ENCODE data around the gene EXOSC9.
A peak's percentile ranks its signal among the peaks of the same experiment; 100 is the strongest.
"Not testable (repeated sequence)": the region's sequence is repeated elsewhere in the genome, so short reads cannot be mapped to it uniquely, and the experiment has no call there.

EXOSC9 gene

DNA sequence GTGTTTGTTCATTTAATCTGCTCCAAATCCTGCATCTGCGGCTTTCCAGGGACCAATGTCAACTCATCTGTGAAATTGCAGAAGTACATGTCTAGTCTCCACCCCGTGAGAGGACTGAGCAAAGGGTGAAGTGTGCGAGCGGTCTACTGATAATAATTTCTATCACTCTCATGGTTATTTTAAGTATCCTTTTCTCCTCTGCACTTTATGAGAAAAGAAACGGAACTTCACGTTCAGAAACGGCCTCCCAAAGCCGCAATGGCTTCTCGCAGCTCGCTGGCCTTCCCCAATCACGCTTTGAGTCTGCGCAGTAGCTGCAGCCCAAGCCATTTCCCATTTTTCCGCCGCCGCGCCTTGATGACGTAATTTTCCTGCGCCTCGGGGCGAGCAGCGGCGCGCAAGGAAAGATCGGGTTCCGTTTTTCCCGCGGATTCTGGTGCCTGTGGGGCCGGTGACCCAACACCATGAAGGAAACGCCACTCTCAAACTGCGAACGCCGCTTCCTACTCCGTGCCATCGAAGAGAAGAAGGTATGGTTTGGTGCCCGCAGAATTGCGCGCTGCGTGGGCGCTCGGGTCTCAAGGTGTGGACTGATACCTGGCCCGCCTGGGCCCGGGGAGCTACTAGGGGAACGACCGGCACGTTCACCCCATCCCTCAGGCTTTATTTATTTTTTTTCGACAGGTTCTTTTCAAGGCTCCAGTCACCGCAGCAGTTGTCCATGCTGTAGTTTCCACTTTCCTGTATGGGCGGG lies at the start of gene EXOSC9:
EXOSC9 (plus strand) TSS at position 363 of the 754 bp plus-strand sequence; CDS start at position 465, 102 bp downstream.
- peak; percentile 89 to 90 for DNase-seq (ENCODE audit: low read depth in 2 of 2)

GRCh38 chr4:121752142-121752541 lies 49.0 kb upstream of the EXOSC9 start:
- DNase-seq (ENCODE audit: low read depth in 2 of 2), result not testable (repeated sequence)

- no peak for DNase-seq (ENCODE audit: low read depth in 2 of 2)
These were observed 42.1 kb upstream of the EXOSC9 start for GRCh38 chr4:121758925-121759568.

DNA sequence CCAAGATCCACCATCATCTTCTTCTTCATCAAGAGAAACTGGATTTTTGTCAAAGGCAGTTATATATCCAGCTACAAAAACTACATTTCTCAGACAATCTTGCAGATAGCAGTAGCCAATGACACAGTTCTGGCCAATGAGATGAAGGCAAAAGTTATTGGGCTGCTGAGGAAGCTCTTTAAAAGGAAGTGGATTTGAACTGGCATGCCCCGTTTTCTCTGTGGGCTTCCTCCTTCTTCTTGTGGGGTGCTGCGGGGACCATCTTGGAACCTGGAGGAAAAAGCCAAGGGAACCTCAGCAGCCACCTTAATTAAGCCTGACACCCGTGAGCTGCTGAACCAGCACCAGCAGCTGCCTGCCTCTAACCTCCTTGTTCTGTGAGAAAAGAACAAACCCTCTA lies 40.9 kb upstream of the EXOSC9 start:
- no peak for DNase-seq (ENCODE audit: low read depth in 2 of 2)

- DNase-seq (ENCODE audit: low read depth in 2 of 2), result no peak
These were observed 36.8 kb upstream of the EXOSC9 start for GRCh38 chr4:121764303-121764701.

- DNase-seq (ENCODE audit: low read depth in 2 of 2), result no peak
These were observed 36.3 kb upstream of the EXOSC9 start, which contains the start of gene SMIM43 for GRCh38 chr4:121764702-121765367. TSS of gene SMIM43 (minus strand) at chr4:121765164. CDS start at chr4:121765105, 59 bp downstream.

- DNase-seq (ENCODE audit: low read depth in 2 of 2), result no peak
These were observed 35.8 kb upstream of the EXOSC9 start for GRCh38 chr4:121765368-121765705.

DNA sequence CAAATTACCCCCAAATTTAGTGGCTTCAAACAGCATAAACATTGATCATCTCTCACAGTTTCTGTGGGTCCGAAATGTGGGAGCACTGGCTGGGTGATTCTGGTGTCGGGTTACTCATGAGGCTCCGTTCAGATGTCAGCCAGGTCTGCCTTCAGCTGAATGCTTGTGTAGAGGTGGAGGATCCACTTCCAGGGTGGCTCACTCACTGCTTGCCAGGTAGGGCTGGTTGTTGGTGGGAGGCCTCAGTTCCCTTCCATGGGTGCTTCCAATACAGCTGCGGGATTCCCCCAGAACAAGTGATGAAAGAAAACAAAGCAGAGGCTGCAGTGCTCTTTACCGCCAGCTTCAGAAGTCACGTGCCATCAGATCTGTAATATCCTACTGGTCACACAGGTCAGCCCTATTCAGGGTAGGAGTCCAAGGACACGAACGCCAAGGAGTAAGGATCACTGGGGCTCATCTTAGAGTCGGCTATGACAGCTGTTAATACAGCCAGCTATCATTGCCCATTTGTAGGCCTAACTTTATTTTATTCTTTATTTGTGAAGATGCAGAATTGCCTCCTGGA lies 35.1 kb upstream of the EXOSC9 start:
- DNase-seq (ENCODE audit: low read depth in 2 of 2), result no peak

- no peak for DNase-seq (ENCODE audit: low read depth in 2 of 2)
These were observed 34.0 kb upstream of the EXOSC9 start for GRCh38 chr4:121767166-121767565.

GRCh38 chr4:121769341-121769740 lies 31.8 kb upstream of the EXOSC9 start:
- no peak for DNase-seq (ENCODE audit: low read depth in 2 of 2)

- no peak for DNase-seq (ENCODE audit: low read depth in 2 of 2)
These were observed 29.3 kb upstream of the EXOSC9 start for GRCh38 chr4:121771869-121772268.

DNA sequence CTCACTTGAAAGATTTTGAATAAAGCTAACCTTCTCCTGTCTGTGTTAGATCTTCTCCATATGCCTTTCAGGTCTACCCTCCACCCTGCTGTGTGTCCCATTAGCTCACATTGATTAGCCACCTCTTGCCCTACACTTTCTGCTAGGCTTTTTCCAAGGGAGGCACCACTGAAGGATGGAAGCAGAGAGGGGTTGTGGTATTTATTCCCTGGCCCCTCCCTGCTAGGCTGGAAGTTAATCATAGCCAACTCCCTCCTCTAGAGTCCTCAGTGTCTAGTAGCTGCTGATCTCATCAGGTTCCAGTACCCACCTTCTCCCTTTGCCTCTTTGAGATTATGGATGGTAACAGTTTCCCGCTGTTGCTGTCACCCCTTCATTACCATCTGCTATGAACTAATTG lies 27.2 kb upstream of the EXOSC9 start:
- no peak for DNase-seq (ENCODE audit: low read depth in 2 of 2)

- no peak for DNase-seq (ENCODE audit: low read depth in 2 of 2)
These were observed 24.3 kb upstream of the EXOSC9 start for GRCh38 chr4:121776610-121777401.

- DNase-seq (ENCODE audit: low read depth in 2 of 2), result no peak
These were observed 23.5 kb upstream of the EXOSC9 start for GRCh38 chr4:121777625-121778024.

- DNase-seq (ENCODE audit: low read depth in 2 of 2), result no peak
These were observed 22.0 kb upstream of the EXOSC9 start for GRCh38 chr4:121778991-121779628.

GRCh38 chr4:121783210-121783609 lies 17.9 kb upstream of the EXOSC9 start:
- no peak for DNase-seq (ENCODE audit: low read depth in 2 of 2)

- no peak for DNase-seq (ENCODE audit: low read depth in 2 of 2)
These were observed 16.7 kb upstream of the EXOSC9 start for GRCh38 chr4:121784401-121784800.

DNA sequence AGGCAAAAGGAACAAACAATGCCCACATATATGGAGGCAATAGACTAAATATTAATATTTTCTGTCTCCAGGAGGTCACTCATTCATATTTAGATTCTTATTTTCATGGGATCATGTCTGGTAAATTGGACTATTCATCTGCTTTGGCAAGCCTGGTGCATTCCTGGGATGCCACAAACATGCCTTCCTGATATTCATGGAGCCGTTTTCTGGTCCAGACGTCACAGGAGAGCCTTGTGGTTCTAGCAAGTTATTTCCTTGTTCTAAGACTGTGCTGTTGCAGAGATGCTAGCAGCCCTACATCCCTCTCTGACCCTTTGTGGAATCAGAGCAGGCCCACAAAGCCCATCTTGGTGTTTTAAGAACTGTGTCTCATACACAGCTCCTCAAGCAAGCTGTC lies 16.1 kb upstream of the EXOSC9 start:
- no peak for DNase-seq (ENCODE audit: low read depth in 2 of 2)

- no peak for DNase-seq (ENCODE audit: low read depth in 2 of 2)
These were observed 15.6 kb upstream of the EXOSC9 start for GRCh38 chr4:121785479-121785878.

- DNase-seq (ENCODE audit: low read depth in 2 of 2), result no peak
These were observed 14.9 kb upstream of the EXOSC9 start for GRCh38 chr4:121786221-121786620.

DNA sequence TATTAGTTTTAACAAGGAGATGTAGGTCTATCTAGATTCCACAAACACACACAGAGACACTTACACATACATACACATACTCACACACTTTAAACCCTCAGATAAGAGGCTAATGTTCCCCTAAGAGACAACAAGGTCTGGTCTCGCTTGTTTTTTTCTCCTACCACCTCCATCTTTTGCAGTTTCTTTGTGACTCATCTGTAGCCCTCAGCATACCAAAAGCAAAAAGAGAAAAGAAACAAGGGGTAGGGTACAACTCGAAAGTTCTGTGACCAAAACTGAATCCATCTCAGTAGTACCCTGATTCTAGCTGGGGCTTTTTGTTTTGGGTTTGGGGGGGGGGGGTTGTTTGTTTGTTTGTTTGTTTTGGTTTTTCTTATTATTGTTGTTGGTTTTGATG lies 12.2 kb upstream of the EXOSC9 start:
- no peak for DNase-seq (ENCODE audit: low read depth in 2 of 2)
